ENCODE measurements around the gene CTNNA3. TPM values are rescaled to one million over a fixed set of nuclear protein-coding genes. Genes with fewer than 3 reads are reported as not detected.

Gene CTNNA3
- total and polyA plus RNA-seq, 2 of the 4 experiments (the other 2 are of a cell fraction) = 0.19 to 0.90 TPM

GRCh38 chr10:67302701-67303100 lies 393.3 kb downstream of the CTNNA3 start:
- Histone ChIP-seq H2AK9ac (replicated peaks; ENCODE audit: low read depth, low read length, poor library complexity) (no peak overlapping the region), H4K5ac (ENCODE audit: low read depth, low read length) (no peak overlapping the region), H3K4me1 (ENCODE audit: control insufficient read depth, insufficient read depth, low read length) (no peaks in the 10 kb centered on the region), H3K23ac (ENCODE audit: low read depth, low read length) (no peak overlapping the region), H2BK120ac (ENCODE audit: low read depth, low read length) (no peak overlapping the region), H4K91ac (ENCODE audit: insufficient read depth, low read depth, low read length) (no peak overlapping the region), H3K56ac (ENCODE audit: extremely low read depth, insufficient read depth, low read length) (no peak overlapping the region), H2BK20ac (ENCODE audit: low read depth, low read length) (no peak overlapping the region), H4K20me1 (ENCODE audit: insufficient read depth, low read length) (no peaks in the 10 kb centered on the region), H3K27ac (ENCODE audit: insufficient read depth, low read length) (no peak overlapping the region), H4K8ac (ENCODE audit: low read depth in 2 of 2, low read length in 2 of 2) (no peak overlapping the region), H2BK15ac (ENCODE audit: low read depth, low read length) (no peak overlapping the region), H3K9me1 (ENCODE audit: insufficient read depth, low read length) (no peaks in the 10 kb centered on the region), H3K4me2 (ENCODE audit: low read depth, low read length) (no peak overlapping the region), H2AK5ac (ENCODE audit: low read depth, low read length) (no peak overlapping the region), H3K36me3 (ENCODE audit: control insufficient read depth, insufficient read depth, low read length) (no peaks in the 10 kb centered on the region), H3K18ac (ENCODE audit: low read depth, low read length) (no peak overlapping the region), H3K14ac (replicated peaks; ENCODE audit: low read depth, low read length) (no peak overlapping the region), H3K27me3 (ENCODE audit: control insufficient read depth, insufficient read depth, low read length) (no peaks in the 10 kb centered on the region), H3K79me1 (ENCODE audit: low read depth in 1 of 2, low read length in 2 of 2) (no peaks in the 10 kb centered on the region), H3K9ac (ENCODE audit: low read depth, low read length) (no peak overlapping the region), H3K9me3 (ENCODE audit: control insufficient read depth, insufficient read depth, low read length) (no peaks in the 10 kb centered on the region), H2BK5ac (ENCODE audit: low read depth, low read length, poor library complexity, severe bottlenecking) (no peak overlapping the region), H2AFZ (replicated peaks; ENCODE audit: low read length, poor library complexity) (no peak overlapping the region), H3K4me3 (ENCODE audit: insufficient read depth, low read depth, low read length) (no peak overlapping the region), H3K4ac (ENCODE audit: low read depth, low read length) (no peak overlapping the region)
- dilution Hi-C loops (cut with HindIII; ENCODE audit: low sequenced_read_pairs, unreplicated experiment) = no loop called here
- DNase-seq = no peak
- WGBS, 2 experiments (ENCODE audit: extremely low coverage in 2 of 2, insufficient read length in 1 of 2) = no CpG with 5 or more reads among the region's 3 CpGs
- in situ Hi-C loops (cut with MboI; ENCODE audit: low sequenced_read_pairs) = no loop called here
- TF ChIP-seq MAFK (IDR thresholded peaks at IDR 0.05; ENCODE audit: low read depth, low read length) (no peak), USF2 (IDR thresholded peaks at IDR 0.05; ENCODE audit: low read depth, low read length) (no peak), CHD1 (IDR thresholded peaks at IDR 0.05; ENCODE audit: low read depth, low read length) (no peak), FOS (IDR thresholded peaks at IDR 0.05; ENCODE audit: low read depth, low read length) (no peak), RAD21 (IDR thresholded peaks at IDR 0.05; ENCODE audit: low read length) (no peak), CTCF (conservative IDR thresholded peaks at IDR 0.05; ENCODE audit: low read depth, low read length) (no peak), RCOR1 (IDR thresholded peaks at IDR 0.05; ENCODE audit: insufficient replicate concordance, low read length) (no peak), SMC3 (IDR thresholded peaks at IDR 0.05; ENCODE audit: low read depth, low read length) (no peak), POLR2A (IDR thresholded peaks at IDR 0.05; ENCODE audit: low read depth, low read length) (no peak), MAZ (IDR thresholded peaks at IDR 0.05; ENCODE audit: borderline replicate concordance, low read depth, low read length) (no peak), MXI1 (IDR thresholded peaks at IDR 0.05; ENCODE audit: borderline replicate concordance, low read depth, low read length) (no peak), ELK1 (IDR thresholded peaks at IDR 0.05; ENCODE audit: borderline replicate concordance, low read depth, low read length) (no peak)
- ChIA-PET POLR2A (ENCODE audit: unreplicated experiment) (interaction anchor here (0.6 kb wide), 1 partner anchor 123 kb away, joined by 3 read pairs; no protein-coding TSS in a partner anchor), CTCF (no interaction called here)
- intact Hi-C loops (cut with micrococcal nuclease) = no loop called here
- no peak for ATAC-seq (ENCODE audit: low read depth)
- no TSS peak for BruUV-seq (replicated peaks)
